K562 (cell line): ENCODE results near the gene PNP. TPM values are rescaled to one million over a fixed set of nuclear protein-coding genes. Genes with fewer than 3 reads are reported as not detected.

Source experiments
- ATAC-seq: fragments of 200-7000 bp; cut with Tn5 transposase; 3 replicates; pipeline ENCODE4 v1.9.1; 2020; ENCODE audit warnings: moderate library complexity
- BruUV-seq: library from RNA; stranded (reverse); fragments of 400-500 nt; replicated peaks from 2 replicates; lab custom pipeline; 2021; lab: Mats Ljungman, UMichigan
- CTCF ChIA-PET: fragments of 300-600 bp; formaldehyde crosslinking; extraction: SDS; loops from one replicate; lab custom pipeline; 2021; ENCODE audit warnings: low intra/inter-chr PET ratio; lab: Yijun Ruan, JAX
- POLR2A ChIA-PET: fragments of 300-600, 350-650 bp; sonication (Branson Sonifier 250); formaldehyde crosslinking; extraction: SDS; loops from one replicate; lab custom pipeline; 2021; ENCODE audit warnings: antibody characterized with exemption, inconsistent platforms; lab: Yijun Ruan, JAX
- DNase-seq, 4 experiments: peaks; one replicate each; pipeline versions ENCODE4 v3.0.0 to v3.0.0-alpha.2; 2011 to 2018; ENCODE audit warnings: low spot score in 3 of 4, mixed read lengths in 3 of 4; ENCODE audit errors: extremely low read depth in 1 of 4
- FAIRE-seq: peaks from 2 replicates; lab custom pipeline; 2011; peaks lifted over from hg19 to GRCh38; lab: Jason Lieb, UNC
- H2AFZ ChIP-seq: 2 replicates; pipeline ENCODE4 v1.6.0; 2011; ENCODE audit warnings: low read depth, low read length, control low read depth, inconsistent platforms
- H3K27ac ChIP-seq: fragments of 200-600 bp; 3 replicates; pipeline ENCODE4 v1.8.0; 2011; ENCODE audit warnings: low read depth, mild to moderate bottlenecking, control low read depth, inconsistent platforms, low read length, moderate library complexity, mixed read lengths; ENCODE audit errors: extremely low read depth
- H3K27me3 ChIP-seq, 2 experiments: fragments of 300-600 bp in 1 of 2; 2 replicates in 1 of 2; 3 replicates in 1 of 2; pipeline versions ENCODE4 v1.6.0 to v1.8.0; 2011; ENCODE audit warnings: inconsistent platforms in 2 of 2, low read length in 2 of 2, mild to moderate bottlenecking in 1 of 2, mixed read lengths in 1 of 2, moderate library complexity in 1 of 2; ENCODE audit not compliant: control insufficient read depth in 2 of 2, insufficient read depth in 2 of 2
- H3K36me3 ChIP-seq: fragments of 300-600 bp; 3 replicates; pipeline ENCODE4 v1.8.0; 2011; ENCODE audit warnings: mild to moderate bottlenecking, low read length, inconsistent platforms; ENCODE audit not compliant: control insufficient read depth, insufficient read depth
- H3K4me1 ChIP-seq, 2 experiments: fragments of 200-600 bp in 1 of 2; replicated peaks in 1 of 2; 2 replicates in 1 of 2; 3 replicates in 1 of 2; pipeline versions ENCODE4 v1.5.1 to v1.8.0; 2011; ENCODE audit warnings: inconsistent platforms in 2 of 2, low read length in 2 of 2, mild to moderate bottlenecking in 1 of 2, mixed read lengths in 1 of 2, moderate library complexity in 1 of 2; ENCODE audit not compliant: control insufficient read depth in 2 of 2, insufficient read depth in 2 of 2
- H3K4me2 ChIP-seq: 2 replicates; pipeline ENCODE4 v1.6.1; 2011; ENCODE audit warnings: low read length, control low read depth, inconsistent platforms, mixed read lengths; ENCODE audit not compliant: insufficient read depth
- H3K4me3 ChIP-seq: fragments of 200-600 bp; sonication (generic), shearing (Covaris generic); 2 replicates; pipeline ENCODE4 v1.5.1; 2016; ENCODE audit warnings: control low read depth, inconsistent platforms
- H3K79me2 ChIP-seq: fragments of 200-600 bp; 3 replicates; pipeline ENCODE4 v1.8.0; 2011; ENCODE audit warnings: low read length, inconsistent platforms; ENCODE audit not compliant: control insufficient read depth, insufficient read depth
- H3K9ac ChIP-seq, 2 experiments: 2 replicates each; pipeline versions ENCODE4 v1.6.0 to v1.6.1; 2011; ENCODE audit warnings: low read depth in 2 of 2, low read length in 2 of 2, control low read depth in 1 of 2, inconsistent platforms in 1 of 2, mild to moderate bottlenecking in 1 of 2, mixed read lengths in 1 of 2; ENCODE audit not compliant: insufficient read depth in 1 of 2
- H3K9me1 ChIP-seq: one replicate; pipeline ENCODE4 v1.6.0; 2011; ENCODE audit warnings: inconsistent platforms, mild to moderate bottlenecking, low read length, moderate library complexity; ENCODE audit not compliant: control insufficient read depth, insufficient read depth
- H3K9me3 ChIP-seq: replicated peaks from 2 replicates; pipeline ENCODE4 v1.5.1; 2011; ENCODE audit warnings: low read depth, low read length, inconsistent platforms; ENCODE audit not compliant: control insufficient read depth, insufficient read depth
- H4K20me1 ChIP-seq: replicated peaks from 2 replicates; pipeline ENCODE4 v1.6.1; 2011; ENCODE audit warnings: low read length, inconsistent platforms, mixed read lengths; ENCODE audit not compliant: control insufficient read depth, insufficient read depth
- ARHGAP35 ChIP-seq: fragments of 450-650 bp; IDR thresholded peaks from 2 replicates; pipeline ENCODE4 v1.6.1; 2018; ENCODE audit not compliant: partially characterized antibody
- ATF6 ChIP-seq: sonication (generic); formaldehyde crosslinking; IDR thresholded peaks from 2 replicates; pipeline ENCODE4 v1.4.0; 2020; ENCODE audit warnings: mild to moderate bottlenecking, missing genetic modification reagents
- ATF7 ChIP-seq: fragments of 450-650 bp; IDR thresholded peaks from 2 replicates; pipeline ENCODE4 v1.7.1; 2014; ENCODE audit warnings: mild to moderate bottlenecking, moderate library complexity
- DEAF1 ChIP-seq: fragments of 450-650 bp; formaldehyde crosslinking; IDR thresholded peaks from 2 replicates; pipeline ENCODE4 v1.4.0; 2020; ENCODE audit warnings: mild to moderate bottlenecking, moderate library complexity
- FIP1L1 ChIP-seq: fragments of 200-400 bp; formaldehyde crosslinking; IDR thresholded peaks from 2 replicates; pipeline ENCODE4 v1.6.1; 2018; ENCODE audit warnings: mild to moderate bottlenecking, low read depth, low read length; ENCODE audit not compliant: poor library complexity, severe bottlenecking
- HNRNPLL ChIP-seq: fragments of 200-400 bp; formaldehyde crosslinking; IDR thresholded peaks from 2 replicates; pipeline ENCODE4 v1.6.1; 2017; ENCODE audit warnings: low read length, low read depth, mild to moderate bottlenecking; ENCODE audit not compliant: poor library complexity, severe bottlenecking
- NFE2 ChIP-seq: IDR thresholded peaks from 2 replicates; pipeline ENCODE4 v1.6.1; 2014; ENCODE audit warnings: antibody characterized with exemption, low read depth
- NONO ChIP-seq, 2 experiments: fragments of 200-400 bp in 1 of 2; fragments of 450-650 bp in 1 of 2; formaldehyde crosslinking in 1 of 2; IDR thresholded peaks; 2 replicates each; pipeline ENCODE4 v1.6.1; 2017; ENCODE audit warnings: low read depth in 2 of 2, mild to moderate bottlenecking in 2 of 2, moderate library complexity in 2 of 2, low read length in 1 of 2
- PPARD ChIP-seq: fragments of 250-450 bp; sonication (Bioruptor Pico); IDR thresholded peaks from 2 replicates; pipeline ENCODE4 v1.8.0; 2022; ENCODE audit warnings: inconsistent platforms, mild to moderate bottlenecking, moderate library complexity
- SAFB2 ChIP-seq: fragments of 200-400 bp; formaldehyde crosslinking; IDR thresholded peaks from 2 replicates; pipeline ENCODE4 v1.6.1; 2018; ENCODE audit warnings: borderline replicate concordance, low read length, low read depth, moderate library complexity; ENCODE audit not compliant: severe bottlenecking
- SMAD1 ChIP-seq: fragments of 150-350 bp; IDR thresholded peaks from 2 replicates; pipeline ENCODE4 v1.6.1; 2014; ENCODE audit warnings: low read length, low read depth; ENCODE audit not compliant: partially characterized antibody
- SMC3 ChIP-seq: conservative IDR thresholded peaks from 2 replicates; pipeline ENCODE4 v1.6.1; 2011; ENCODE audit warnings: low read depth, low read length, improper control_type of control experiment; ENCODE audit not compliant: insufficient read depth
- TAF7 ChIP-seq: fragments of 450-650 bp; IDR thresholded peaks from 2 replicates; pipeline ENCODE4 v1.6.1; 2016; ENCODE audit warnings: missing genetic modification characterization, missing compliant biosample characterization
- TCF7 ChIP-seq: sonication (generic); IDR thresholded peaks from 2 replicates; pipeline ENCODE4 v1.6.1; 2016; ENCODE audit warnings: antibody characterized with exemption, borderline replicate concordance
- XRCC4 ChIP-seq: IDR thresholded peaks from one replicate; pipeline ENCODE4 v1.6.1; 2011; ENCODE audit not compliant: insufficient read depth, insufficient read length; ENCODE audit errors: extremely low read depth
- ZNF280A ChIP-seq: fragments of 450-650 bp; IDR thresholded peaks from 2 replicates; pipeline ENCODE4 v1.6.1; 2018; ENCODE audit warnings: mild to moderate bottlenecking, low read depth; ENCODE audit not compliant: partially characterized antibody
- WGBS: fragments of 100-300 bp; shearing (Covaris generic); methylation state at CpG from one replicate; pipeline ENCODE4 v1.1.6; 2016; ENCODE audit warnings: low coverage, mixed read lengths; ENCODE audit not compliant: insufficient coverage; ENCODE audit errors: missing lambda C conversion rate; 5-methylcytosine and 5-hydroxymethylcytosine counted together
- in situ Hi-C: fragments of 300-500 bp; cut with MboI; formaldehyde crosslinking; loops from 4 replicates; pipeline ENCODE4 v1.15.0; 2018; ENCODE audit warnings: inconsistent platforms, mixed read lengths
- intact Hi-C: fragments of 100-400 bp; cut with micrococcal nuclease; formaldehyde crosslinking; loops from 2 replicates; pipeline ENCODE4 v1.14.2; 2022
- polyA plus RNA-seq, 8 experiments: library from polyadenylated mRNA; depleted of rRNA in 4 of 8; stranded (reverse) in 5 of 8; unstranded in 3 of 8; fragments of >200 nt; fragmentation: Nextera tagmentation in 2 of 8; fragmentation: Illumina TruSeq in 1 of 8; extraction: Ambion mirVana in 2 of 8; extraction: Trizol in 1 of 8; gene quantifications; 2 replicates each; pipeline versions ENCODE4 v1.2.1 to v1.2.3, GENCODE V29; 2011 to 2014; ENCODE audit warnings: inconsistent platforms in 1 of 8, missing spikeins in 1 of 8
- total RNA-seq, 7 experiments: library from RNA; depleted of rRNA in 6 of 7; stranded (reverse); fragments of >200 nt in 6 of 7; fragmentation: Illumina TruSeq in 2 of 7; extraction: Trizol in 2 of 7; gene quantifications; 2 replicates each; pipeline versions ENCODE4 v1.2.1 to v1.2.3, GENCODE V29; 2011 to 2021; ENCODE audit warnings: low replicate concordance in 1 of 7

PNP gene
- total and polyA plus RNA-seq, 9 of the 15 experiments (the other 6 are each of a cell fraction or from before 2014, with no cell fraction given), result 92.5 to 288 (median 137) TPM

- POLR2A ChIA-PET, result interaction anchor here (1.0 to 1.4 kb wide), 3 partner anchors 9 to 31 kb away, joined by 3 to 5 read pairs (median 4); partner anchors contain the start of gene TEP1
- H4K20me1 ChIP-seq, result no peaks in the 10 kb centered on the region
- no peaks in the 10 kb centered on the region for H3K9me1 ChIP-seq
- CTCF ChIA-PET, result no interaction called here
- H3K27ac ChIP-seq, result no peak overlapping the region
- H2AFZ ChIP-seq, result no peak overlapping the region
- H3K4me3 ChIP-seq, result no peak overlapping the region
- no peak overlapping the region for H3K4me2 ChIP-seq
- 11% methylated on average over 2 of the region's 2 CpGs for WGBS
- H3K4me1 ChIP-seq, result peaks cover 14 to 21% of the 10 kb centered on the region in 2 experiments; a peak in 4 of 5 replicates
- FAIRE-seq (no peak), DNase-seq (no peak), ATAC-seq (no peak)
- no peak overlapping the region for H3K9ac ChIP-seq
- H3K36me3 ChIP-seq, result no peaks in the 10 kb centered on the region
- H3K79me2 ChIP-seq, result no peaks in the 10 kb centered on the region; the same call in 2 of the 3 replicates
- in situ Hi-C loops, result no loop called here
- intact Hi-C loops, result no loop called here
- BruUV-seq, result no TSS peak
- no peaks in the 10 kb centered on the region for H3K9me3 ChIP-seq
- no peaks in the 10 kb centered on the region for H3K27me3 ChIP-seq
- TF ChIP-seq SMC3, result no peak
- no peak for TF ChIP-seq SMAD1
- no peak for TF ChIP-seq DEAF1 (CRISPR knock-in tag)
- TF ChIP-seq TCF7, result no peak
- no peak for TF ChIP-seq NFE2
- TF ChIP-seq ATF6 (CRISPR knock-in tag), result no peak
- TF ChIP-seq NONO (IDR thresholded peaks at IDR 0.05; ENCODE audit: low read depth in 2 of 2, low read length in 1 of 2), result no peak
- TF ChIP-seq ATF7, result no peak
- no peak for TF ChIP-seq XRCC4
- TF ChIP-seq PPARD (CRISPR knock-in tag), result no peak
- no peak for TF ChIP-seq SAFB2
- no peak for TF ChIP-seq HNRNPLL
- no peak for TF ChIP-seq ARHGAP35
- TF ChIP-seq ZNF280A, result no peak
- no peak for TF ChIP-seq TAF7
- TF ChIP-seq FIP1L1, result no peak
Measured at GRCh38 chr14:20424851-20425250, 44.4 kb upstream of the PNP start.
